Activated T-cell treated with anti-CD3 and anti-CD28 coated beads, Interleukin-2, amount 50 U/mL, for 24 hours (primary cell): Measurements from ENCODE around the gene CD300LD.
"Not testable (repeated sequence)": the region's sequence is repeated elsewhere in the genome, so short reads cannot be mapped to it uniquely, and the experiment has no call there.

Source experiments
- DNase-seq: peaks from one replicate; pipeline ENCODE4 v3.0.0-alpha.2; 2020
- H3K27ac Mint-ChIP-seq: 2 replicates; pipeline ENCODE4 v1.8.0; 2020; ENCODE audit warnings: mild to moderate bottlenecking, mixed read lengths
- H3K27me3 Mint-ChIP-seq: 2 replicates; pipeline ENCODE4 v1.8.0; 2020; ENCODE audit warnings: mixed read lengths
- H3K36me3 Mint-ChIP-seq: 2 replicates; pipeline ENCODE4 v1.8.0; 2020; ENCODE audit warnings: low read depth, mixed read lengths
- H3K4me1 Mint-ChIP-seq: 2 replicates; pipeline ENCODE4 v1.8.0; 2020; ENCODE audit warnings: low read depth, mixed read lengths
- H3K4me3 Mint-ChIP-seq: 2 replicates; pipeline ENCODE4 v1.8.0; 2020; ENCODE audit warnings: mild to moderate bottlenecking, moderate library complexity, mixed read lengths
- H3K9me3 Mint-ChIP-seq: 2 replicates; pipeline ENCODE4 v1.8.0; 2020; ENCODE audit warnings: mixed read lengths

CD300LD gene

GRCh38 chr17:74599023-74599399 is 6.9 kb upstream of the CD300LD start:
- Mint-ChIP-seq H3K4me1 (peaks cover 13% of the 10 kb centered on the region), H3K9me3 (no peaks in the 10 kb centered on the region), H3K27ac (no peak overlapping the region), H3K4me3 (no peak overlapping the region), H3K27me3 (peaks cover 20% of the 10 kb centered on the region), H3K36me3 (no peaks in the 10 kb centered on the region)
- DNase-seq, result no peak

GRCh38 chr17:74598346-74599022 is 6.4 kb upstream of the CD300LD start:
- H3K36me3 Mint-ChIP-seq, result no peaks in the 10 kb centered on the region
- peaks cover 13% of the 10 kb centered on the region for H3K4me1 Mint-ChIP-seq
- DNase-seq, result no peak
- no peaks in the 10 kb centered on the region for H3K9me3 Mint-ChIP-seq
- H3K4me3 Mint-ChIP-seq, result no peak overlapping the region
- H3K27me3 Mint-ChIP-seq, result peaks cover 20% of the 10 kb centered on the region
- H3K27ac Mint-ChIP-seq, result no peak overlapping the region

- H3K27ac Mint-ChIP-seq, result no peak overlapping the region
- DNase-seq, result no peak
- H3K27me3 Mint-ChIP-seq, result peaks cover 19% of the 10 kb centered on the region
- peaks cover 16% of the 10 kb centered on the region for H3K4me1 Mint-ChIP-seq
- no peaks in the 10 kb centered on the region for H3K9me3 Mint-ChIP-seq
- H3K36me3 Mint-ChIP-seq, result no peaks in the 10 kb centered on the region
- H3K4me3 Mint-ChIP-seq, result no peak overlapping the region
Measured at GRCh38 chr17:74597069-74597790, 5.1 kb upstream of the CD300LD start.

- H3K4me3 Mint-ChIP-seq, result no peak overlapping the region
- peaks cover 21% of the 10 kb centered on the region for H3K27me3 Mint-ChIP-seq
- no peaks in the 10 kb centered on the region for H3K9me3 Mint-ChIP-seq
- no peaks in the 10 kb centered on the region for H3K36me3 Mint-ChIP-seq
- DNase-seq, result no peak
- peaks cover 21% of the 10 kb centered on the region for H3K4me1 Mint-ChIP-seq
- H3K27ac Mint-ChIP-seq, result no peak overlapping the region
Measured at GRCh38 chr17:74595037-74595750, 3.1 kb upstream of the CD300LD start.

- peaks cover 26% of the 10 kb centered on the region for H3K27me3 Mint-ChIP-seq
- H3K36me3 Mint-ChIP-seq, result no peaks in the 10 kb centered on the region
- no peak overlapping the region for H3K27ac Mint-ChIP-seq
- peaks cover 12% of the 10 kb centered on the region for H3K4me1 Mint-ChIP-seq
- H3K4me3 Mint-ChIP-seq, result no peak overlapping the region
- DNase-seq, result no peak
- H3K9me3 Mint-ChIP-seq, result no peaks in the 10 kb centered on the region
Measured at GRCh38 chr17:74591503-74591902, 580 bp downstream of the CD300LD start.

GRCh38 chr17:74585711-74586110 is 6.4 kb downstream of the CD300LD start:
- Mint-ChIP-seq H3K36me3 (no peaks in the 10 kb centered on the region), H3K4me1 (no peaks in the 10 kb centered on the region), H3K9me3 (no peaks in the 10 kb centered on the region), H3K27ac (no peak overlapping the region), H3K4me3 (no peak overlapping the region), H3K27me3 (peaks cover 14% of the 10 kb centered on the region)
- no peak for DNase-seq

GRCh38 chr17:74584292-74585060 is 7.6 kb downstream of the CD300LD start:
- no peak overlapping the region for H3K27ac Mint-ChIP-seq
- H3K27me3 Mint-ChIP-seq, result peaks cover 10% of the 10 kb centered on the region
- no peaks in the 10 kb centered on the region for H3K36me3 Mint-ChIP-seq
- no peak for DNase-seq
- H3K4me3 Mint-ChIP-seq, result no peak overlapping the region
- H3K9me3 Mint-ChIP-seq, result no peaks in the 10 kb centered on the region
- H3K4me1 Mint-ChIP-seq, result peaks cover 6% of the 10 kb centered on the region

- Mint-ChIP-seq H3K27ac (no peak overlapping the region), H3K4me1 (peaks cover 6% of the 10 kb centered on the region), H3K9me3 (no peaks in the 10 kb centered on the region), H3K4me3 (no peak overlapping the region), H3K27me3 (peaks cover 3% of the 10 kb centered on the region), H3K36me3 (no peaks in the 10 kb centered on the region)
- DNase-seq, result no peak
Measured at GRCh38 chr17:74582633-74583032, 9.4 kb downstream of the CD300LD start.

GRCh38 chr17:74579900-74580299 is 12.2 kb downstream of the CD300LD start:
- Mint-ChIP-seq H3K4me3 (no peak overlapping the region), H3K9me3 (no peaks in the 10 kb centered on the region), H3K27ac (no peak overlapping the region), H3K4me1 (peaks cover 6% of the 10 kb centered on the region), H3K27me3 (peaks cover 5% of the 10 kb centered on the region), H3K36me3 (no peaks in the 10 kb centered on the region)
- DNase-seq, result no peak

GRCh38 chr17:74578979-74579378 is 13.1 kb downstream of the CD300LD start:
- no peak overlapping the region for H3K27ac Mint-ChIP-seq

GRCh38 chr17:74574489-74575142 is 17.5 kb downstream of the CD300LD start:
- H3K27me3 Mint-ChIP-seq, result peaks cover 14% of the 10 kb centered on the region
- no peak for DNase-seq
- H3K4me1 Mint-ChIP-seq, result peaks cover 9% of the 10 kb centered on the region
- no peak overlapping the region for H3K4me3 Mint-ChIP-seq
- no peaks in the 10 kb centered on the region for H3K9me3 Mint-ChIP-seq
- no peaks in the 10 kb centered on the region for H3K36me3 Mint-ChIP-seq
- no peak overlapping the region for H3K27ac Mint-ChIP-seq

More at GRCh38 chr17:74578979-74579378, 13.1 kb downstream of the CD300LD start:
- Mint-ChIP-seq H3K4me1 (peaks cover 6% of the 10 kb centered on the region), H3K9me3 (no peaks in the 10 kb centered on the region), H3K36me3 (no peaks in the 10 kb centered on the region), H3K27me3 (peaks cover 7% of the 10 kb centered on the region), H3K4me3 (no peak overlapping the region)
- DNase-seq, result no peak

GRCh38 chr17:74573635-74574034 is 18.4 kb downstream of the CD300LD start:
- H3K36me3 Mint-ChIP-seq, DNase-seq, H3K4me3 Mint-ChIP-seq, H3K9me3 Mint-ChIP-seq, H3K27ac Mint-ChIP-seq: not testable (repeated sequence)
- H3K27me3 Mint-ChIP-seq, result peaks cover 20% of the 10 kb centered on the region
- H3K4me1 Mint-ChIP-seq, result peaks cover 19% of the 10 kb centered on the region

- Mint-ChIP-seq H3K4me3 (no peak overlapping the region), H3K4me1 (peaks cover 19% of the 10 kb centered on the region), H3K27ac (no peak overlapping the region), H3K27me3 (peaks cover 25% of the 10 kb centered on the region), H3K9me3 (no peaks in the 10 kb centered on the region), H3K36me3 (no peaks in the 10 kb centered on the region)
- DNase-seq, result no peak
Measured at GRCh38 chr17:74573169-74573568, 18.9 kb downstream of the CD300LD start.
